Epithelial cell of umbilical artery (primary cell): Measurements from ENCODE around the gene TMEM253. TPM values are rescaled to one million over a fixed set of nuclear protein-coding genes. Genes with fewer than 3 reads are reported as not detected.

ENCODE experiments used
- total RNA-seq: library from RNA; depleted of rRNA; stranded (reverse); fragments of >200 nt; gene quantifications from 2 replicates; pipeline ENCODE4 v1.2.3, GENCODE V29; 2014

Gene TMEM253
- total RNA-seq, result not detected in 2 replicates

DNA sequence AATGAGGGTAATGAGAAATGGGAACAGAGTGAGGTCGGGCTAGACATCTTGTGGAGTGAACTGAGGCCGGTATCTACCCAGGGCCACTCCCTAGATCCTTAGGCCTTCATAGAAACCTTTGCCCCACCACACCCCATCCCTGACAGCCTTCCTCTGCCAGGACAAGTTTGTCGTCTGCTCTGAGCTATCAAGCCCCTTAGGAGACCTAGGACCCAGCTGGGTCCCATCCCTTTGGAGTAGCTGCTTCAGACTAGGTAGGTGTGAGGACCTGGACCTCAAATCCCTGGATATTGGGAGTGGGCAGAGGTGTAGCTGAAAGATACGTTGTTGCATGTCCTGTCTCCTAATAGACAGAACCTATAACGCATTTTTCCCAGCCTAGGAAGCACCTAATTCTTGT is at the start of gene TMEM253:
TMEM253 (plus strand) TSS at position 136 of the 400 bp plus-strand sequence. CDS start 278 bp downstream, outside the sequence.

DNA sequence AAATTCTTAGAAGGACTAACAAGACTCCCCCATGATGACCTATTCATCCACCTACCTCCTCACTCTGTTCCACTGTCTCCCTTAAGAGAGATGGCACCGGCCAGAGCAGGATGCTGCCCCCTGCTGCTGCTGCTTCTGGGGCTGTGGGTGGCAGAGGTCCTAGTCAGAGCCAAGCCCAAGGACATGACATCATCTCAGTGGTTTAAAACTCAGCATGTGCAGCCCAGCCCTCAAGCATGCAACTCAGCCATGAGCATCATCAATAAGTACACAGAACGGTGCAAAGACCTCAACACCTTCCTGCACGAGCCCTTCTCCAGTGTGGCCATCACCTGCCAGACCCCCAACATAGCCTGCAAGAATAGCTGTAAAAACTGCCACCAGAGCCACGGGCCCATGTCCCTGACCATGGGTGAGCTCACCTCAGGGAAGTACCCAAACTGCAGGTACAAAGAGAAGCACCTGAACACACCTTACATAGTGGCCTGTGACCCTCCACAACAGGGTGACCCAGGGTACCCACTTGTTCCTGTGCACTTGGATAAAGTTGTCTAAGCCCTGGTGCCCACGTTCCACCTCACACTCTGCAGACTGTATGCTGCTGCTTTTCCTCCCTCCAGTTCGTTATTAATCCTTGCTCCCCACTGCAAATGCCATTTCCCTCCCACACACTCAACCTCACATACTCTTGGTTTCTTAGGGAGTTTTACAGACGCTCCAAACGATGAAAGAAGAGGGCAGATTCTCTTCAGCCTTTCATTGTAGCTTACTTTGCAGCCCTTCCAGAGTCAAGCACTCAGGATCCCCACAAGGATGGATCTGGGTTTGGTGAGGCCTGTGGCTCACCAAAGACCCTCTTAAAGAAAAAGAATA is 42.8 kb upstream of the TMEM253 start, which contains the start of gene RNASE8:
RNASE8 (plus strand) TSS at position 20 of the 873 bp plus-strand sequence; CDS start at position 91, 71 bp downstream.

DNA sequence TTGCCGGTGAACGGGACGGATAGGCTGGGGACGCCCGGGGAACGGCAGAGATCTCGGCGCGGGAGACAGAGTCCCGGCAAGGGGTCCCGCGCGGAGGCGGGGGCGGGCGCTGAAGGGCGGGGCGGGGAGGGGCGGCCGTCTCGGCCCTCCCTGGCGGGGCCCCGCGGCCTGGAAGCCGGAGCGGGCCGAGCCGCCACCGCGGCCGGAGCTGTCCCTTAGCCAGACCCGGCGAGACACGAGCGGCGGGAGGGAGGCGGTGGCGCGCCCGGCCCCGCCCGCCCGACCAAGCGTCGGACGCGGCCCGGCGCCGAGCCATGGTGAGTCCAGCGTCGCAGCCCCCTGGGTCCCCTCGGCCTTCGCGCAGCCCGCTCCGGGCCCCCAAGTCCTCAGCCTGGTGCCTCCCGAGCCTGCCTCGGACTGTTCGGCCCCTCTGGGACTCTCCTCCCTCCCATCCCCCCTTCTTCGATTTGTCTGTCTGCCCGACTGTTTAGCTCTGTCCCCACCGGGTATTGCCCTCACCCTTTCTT is 30.7 kb upstream of the TMEM253 start, which contains the start of gene ARHGEF40:
ARHGEF40 (plus strand) TSS at position 222 of the 527 bp plus-strand sequence; CDS start at position 315, 93 bp downstream.

DNA sequence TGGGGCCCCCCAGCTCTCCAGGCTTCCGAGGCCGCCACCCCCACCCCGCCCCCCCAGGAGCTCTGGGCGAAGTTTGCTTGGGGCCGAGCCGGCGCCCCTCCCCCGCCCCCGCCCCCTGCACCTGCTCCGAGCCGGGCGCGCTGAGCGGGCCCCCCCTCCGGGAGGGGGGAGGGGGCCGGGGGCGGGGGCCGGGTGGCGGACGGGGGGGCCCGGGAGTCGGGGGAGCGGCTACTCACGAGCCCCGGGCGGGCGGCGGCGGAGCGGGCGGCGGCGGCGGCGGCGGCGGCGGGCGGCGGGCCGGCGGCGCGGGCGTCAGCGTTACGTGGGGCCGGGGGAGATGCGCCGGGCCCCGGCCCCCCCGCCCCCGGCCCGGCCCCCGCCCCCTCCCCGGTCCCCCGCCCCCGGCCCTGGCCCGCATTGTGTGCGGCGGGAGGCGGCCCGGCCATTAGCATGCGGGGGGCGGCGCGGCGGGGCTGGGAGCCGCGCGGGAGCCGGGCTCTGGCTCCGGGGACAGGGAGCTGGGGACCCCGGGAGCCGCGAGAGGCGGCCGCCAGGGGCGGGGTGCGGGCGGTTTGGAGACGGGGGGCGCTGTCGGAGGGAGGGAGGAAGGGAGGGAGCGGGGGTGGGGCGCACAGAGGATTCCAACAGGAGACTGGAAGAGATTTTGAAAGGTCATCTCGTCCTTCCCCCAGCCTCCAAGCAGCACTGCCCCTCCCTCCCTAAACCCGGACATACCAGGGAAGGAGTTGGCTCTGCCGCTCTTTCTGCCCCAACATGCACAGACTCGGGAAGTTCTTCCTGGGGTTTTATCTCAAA is 2.6 kb upstream of the TMEM253 start, which contains the start of gene ZNF219:
ZNF219 (minus strand) TSS at position 580 of the 816 bp plus-strand sequence. CDS start 5,064 bp downstream, outside the sequence.

Other genes starting within 250 kb of the TMEM253 start
- not detected in 2 replicates for gene RNASE3, start 209.7 kb upstream of the TMEM253 start, total RNA-seq
- gene RNASE2, start 145.6 kb upstream of the TMEM253 start, total RNA-seq, result not detected in 2 replicates
- gene METTL17, start 111.1 kb upstream of the TMEM253 start, total RNA-seq, result 41.6 and 42.6 TPM in 2 replicates
- not detected in 2 replicates for gene SLC39A2, start 101.8 kb upstream of the TMEM253 start, total RNA-seq
- gene NDRG2, start 76.0 kb upstream of the TMEM253 start, total RNA-seq, result 0.32 TPM in 1 of 2 replicates, not detected in the other
- gene TPPP2, start 70.8 kb upstream of the TMEM253 start, total RNA-seq, result not detected in 2 replicates
- gene RNASE13, start 66.3 kb upstream of the TMEM253 start, total RNA-seq, result not detected in 2 replicates
- not detected in 2 replicates for gene RNASE7, start 58.7 kb upstream of the TMEM253 start, total RNA-seq
- gene RNASE8, start 43.2 kb upstream of the TMEM253 start, total RNA-seq, result not detected in 2 replicates
- 7.8 and 8.7 TPM in 2 replicates for gene ARHGEF40, start 30.8 kb upstream of the TMEM253 start, total RNA-seq
- gene ZNF219, start 2.4 kb upstream of the TMEM253 start, total RNA-seq, result 2.3 and 3.8 TPM in 2 replicates
- gene OR5AU1, start 55.0 kb downstream of the TMEM253 start, total RNA-seq, result not detected in 2 replicates
- gene HNRNPC, start 168.4 kb downstream of the TMEM253 start, total RNA-seq, result 714 and 948 TPM in 2 replicates
- gene RPGRIP1, start 179.0 kb downstream of the TMEM253 start, total RNA-seq, result not detected in 2 replicates